HEK293 (cell line): Measurements from ENCODE around the gene COL15A1.

Source experiments
- CTCF ChIA-PET: fragments of 350-600 bp; formaldehyde crosslinking; extraction: SDS; loops from one replicate; lab custom pipeline; 2021; ENCODE audit warnings: antibody characterized with exemption; lab: Yijun Ruan, JAX
- POLR2A ChIA-PET: fragments of 300-600 bp; formaldehyde crosslinking; extraction: SDS; loops from one replicate; lab custom pipeline; 2020; ENCODE audit warnings: antibody characterized with exemption, inconsistent platforms; lab: Yijun Ruan, JAX
- H3K27ac ChIP-seq: fragments of 200-500 bp; sonication (Bioruptor generic); 2 replicates; pipeline ENCODE4 v1.5.1; 2014; ENCODE audit warnings: low read depth, low read length, control low read depth, inconsistent platforms; ENCODE audit errors: extremely low read depth
- H3K36me3 ChIP-seq, 2 experiments: fragments of 200-500 bp in 1 of 2; sonication (Bioruptor generic) in 1 of 2; 1 replicate in 1 of 2; 2 replicates in 1 of 2; pipeline ENCODE4 v1.5.1; 2014 to 2017; ENCODE audit warnings: inconsistent platforms in 2 of 2, low read length in 2 of 2; ENCODE audit not compliant: control insufficient read depth in 2 of 2, insufficient read depth in 1 of 2
- H3K4me1 ChIP-seq: fragments of 200-500 bp; sonication (Bioruptor generic); 2 replicates; pipeline ENCODE4 v1.5.1; 2014; ENCODE audit warnings: mild to moderate bottlenecking, low read length, inconsistent platforms; ENCODE audit not compliant: control insufficient read depth, insufficient read depth
- H3K4me3 ChIP-seq: 2 replicates; pipeline ENCODE4 v1.5.1; 2011; ENCODE audit warnings: low read depth, mild to moderate bottlenecking, control low read depth, low read length, moderate library complexity
- H3K9me3 ChIP-seq: fragments of 200-500 bp; sonication (Bioruptor generic); 2 replicates; pipeline ENCODE4 v1.5.1; 2014; ENCODE audit warnings: low read depth, low read length, inconsistent platforms; ENCODE audit not compliant: control insufficient read depth, insufficient read depth
- EGR2 ChIP-seq: fragments of 450-650 bp; formaldehyde crosslinking; IDR thresholded peaks from 2 replicates; pipeline ENCODE4 v1.5.1; 2016; ENCODE audit warnings: low read depth, missing biosample characterization, missing genetic modification characterization
- ZBTB8A ChIP-seq: fragments of 450-650 bp; formaldehyde crosslinking; IDR thresholded peaks from 2 replicates; pipeline ENCODE4 v1.5.1; 2016; ENCODE audit warnings: missing biosample characterization, missing genetic modification characterization
- ZFHX2 ChIP-seq: fragments of 450-650 bp; formaldehyde crosslinking; conservative IDR thresholded peaks from 2 replicates; pipeline ENCODE4 v1.5.1; 2016; ENCODE audit warnings: missing biosample characterization, missing genetic modification characterization
- ZFP69B ChIP-seq: fragments of 450-650 bp; formaldehyde crosslinking; IDR thresholded peaks from 2 replicates; pipeline ENCODE4 v1.5.1; 2016; ENCODE audit warnings: missing biosample characterization, missing genetic modification characterization
- ZNF155 ChIP-seq: fragments of 450-650 bp; formaldehyde crosslinking; IDR thresholded peaks from 2 replicates; pipeline ENCODE4 v1.5.1; 2016; ENCODE audit warnings: missing biosample characterization, missing genetic modification characterization
- ZNF214 ChIP-seq: fragments of 450-650 bp; formaldehyde crosslinking; IDR thresholded peaks from 2 replicates; pipeline ENCODE4 v1.5.1; 2017; ENCODE audit warnings: missing biosample characterization, mild to moderate bottlenecking, missing genetic modification characterization, borderline replicate concordance
- ZNF311 ChIP-seq: fragments of 450-650 bp; formaldehyde crosslinking; IDR thresholded peaks from 2 replicates; pipeline ENCODE4 v1.5.1; 2017; ENCODE audit warnings: missing biosample characterization, missing genetic modification characterization, borderline replicate concordance
- ZNF37A ChIP-seq: fragments of 450-650 bp; IDR thresholded peaks from 2 replicates; pipeline ENCODE4 v1.5.1; 2018; ENCODE audit warnings: missing biosample characterization, missing genetic modification characterization
- ZNF473 ChIP-seq: fragments of 450-650 bp; formaldehyde crosslinking; IDR thresholded peaks from 2 replicates; pipeline ENCODE4 v1.5.1; 2017; ENCODE audit warnings: missing biosample characterization, missing genetic modification characterization
- ZNF510 ChIP-seq: fragments of 450-650 bp; formaldehyde crosslinking; IDR thresholded peaks from 2 replicates; pipeline ENCODE4 v1.5.1; 2018; ENCODE audit warnings: mild to moderate bottlenecking, missing genetic modification characterization, missing biosample characterization; ENCODE audit not compliant: insufficient replicate concordance
- ZNF530 ChIP-seq: fragments of 450-650 bp; formaldehyde crosslinking; IDR thresholded peaks from 2 replicates; pipeline ENCODE4 v1.5.1; 2016; ENCODE audit warnings: low read depth, missing biosample characterization, missing genetic modification characterization
- ZNF623 ChIP-seq: fragments of 450-650 bp; formaldehyde crosslinking; IDR thresholded peaks from 2 replicates; pipeline ENCODE4 v1.5.1; 2016; ENCODE audit warnings: missing biosample characterization, missing genetic modification characterization
- ZNF777 ChIP-seq: fragments of 450-650 bp; formaldehyde crosslinking; IDR thresholded peaks from 2 replicates; pipeline ENCODE4 v1.5.1; 2017; ENCODE audit warnings: missing biosample characterization, missing genetic modification characterization, borderline replicate concordance
- ZSCAN16 ChIP-seq: fragments of 450-650 bp; formaldehyde crosslinking; IDR thresholded peaks from 2 replicates; pipeline ENCODE4 v1.5.1; 2016; ENCODE audit warnings: missing biosample characterization, missing genetic modification characterization
- TF ChIP-seq, protein P1 (sequence below): fragments of 450-650 bp; IDR thresholded peaks from 2 replicates; pipeline ENCODE4 v1.5.1; 2018; ENCODE audit warnings: missing biosample characterization, mild to moderate bottlenecking, missing genetic modification characterization
- TF ChIP-seq, protein P2 (sequence below): fragments of 450-650 bp; formaldehyde crosslinking; IDR thresholded peaks from 2 replicates; pipeline ENCODE4 v1.5.1; 2017; ENCODE audit warnings: missing biosample characterization, mild to moderate bottlenecking, missing genetic modification characterization, moderate library complexity
- TF ChIP-seq, protein P3 (sequence below): fragments of 450-650 bp; formaldehyde crosslinking; IDR thresholded peaks from 2 replicates; pipeline ENCODE4 v1.5.1; 2016; ENCODE audit warnings: missing biosample characterization, missing genetic modification characterization
- TF ChIP-seq, protein P4 (sequence below): fragments of 450-650 bp; formaldehyde crosslinking; IDR thresholded peaks from 2 replicates; pipeline ENCODE4 v1.5.1; 2016; ENCODE audit warnings: missing biosample characterization, missing genetic modification characterization
- TF ChIP-seq, protein P5 (sequence below): fragments of 450-650 bp; formaldehyde crosslinking; IDR thresholded peaks from 2 replicates; pipeline ENCODE4 v1.5.1; 2016; ENCODE audit warnings: missing biosample characterization, missing genetic modification characterization

The COL15A1 gene

DNA sequence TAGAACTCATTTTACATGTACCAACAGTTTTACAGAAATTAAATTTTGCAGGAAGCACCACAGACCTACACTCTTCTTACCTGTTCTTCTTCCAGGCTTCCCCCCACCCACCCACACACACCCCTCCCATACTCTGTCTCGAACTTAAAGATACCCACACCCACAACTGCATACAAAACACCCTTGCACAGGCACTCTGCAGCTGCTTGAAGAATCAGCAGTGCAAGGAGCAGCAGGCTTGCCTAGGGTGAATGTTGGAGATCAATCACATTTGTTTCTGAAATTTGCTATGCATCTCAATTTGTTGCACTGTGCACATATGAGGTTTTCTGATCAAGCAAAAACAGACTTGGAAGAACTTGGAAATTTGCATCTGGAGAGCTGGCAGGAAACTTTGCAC is 83.7 kb downstream of the COL15A1 start:
- POLR2A ChIA-PET, result no interaction called here
- Histone ChIP-seq H3K36me3 (no peaks in the 10 kb centered on the region), H3K9me3 (no peaks in the 10 kb centered on the region), H3K4me1 (no peaks in the 10 kb centered on the region), H3K4me3 (no peak overlapping the region), H3K27ac (no peak overlapping the region)
- TF ChIP-seq EGR2 (tag by site-specific recombination), result 0 out of 2 replicates have a peak, but pooled peaks have one; percentile 25
- no peak for TF ChIP-seq ZBTB8A (tag by site-specific recombination)
- CTCF ChIA-PET, result interaction anchor here (0.5 to 1.3 kb wide), 3 partner anchors 16 to 75 kb away, joined by 3 to 4 read pairs (median 3); no protein-coding TSS in a partner anchor

DNA sequence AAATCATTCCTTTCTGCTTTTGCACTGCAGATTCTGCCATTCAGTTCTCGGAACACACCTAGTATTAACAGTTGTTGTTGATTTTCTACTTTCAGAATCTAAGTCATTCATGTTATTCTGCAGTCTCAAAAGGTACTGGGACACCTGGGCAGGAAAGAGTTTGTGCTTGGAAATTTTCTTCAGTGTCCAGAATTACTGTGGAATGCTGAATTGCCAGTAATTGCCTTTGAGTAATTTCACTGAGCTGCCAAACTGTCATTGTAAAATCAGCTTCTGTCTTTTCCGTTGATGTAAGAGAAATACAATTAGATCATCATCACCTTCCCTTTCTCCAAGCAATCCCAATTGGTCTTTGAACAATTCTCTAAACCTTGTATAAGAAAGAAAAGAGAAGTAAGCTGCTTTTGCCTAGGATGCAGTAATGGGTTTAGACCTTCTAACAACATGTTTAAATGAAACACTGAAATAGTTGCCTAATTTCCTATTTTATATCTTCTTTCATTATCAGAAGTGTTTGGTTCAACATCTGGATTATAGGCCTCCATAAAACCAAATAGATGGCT is 85.5 kb downstream of the COL15A1 start:
- Histone ChIP-seq H3K9me3 (no peaks in the 10 kb centered on the region), H3K4me1 (no peaks in the 10 kb centered on the region), H3K36me3 (no peaks in the 10 kb centered on the region), H3K4me3 (no peak overlapping the region), H3K27ac (no peak overlapping the region)
- CTCF ChIA-PET, result interaction anchor here (0.8 kb wide), 1 partner anchor 28 kb away, joined by 3 read pairs; no protein-coding TSS in a partner anchor
- POLR2A ChIA-PET, result no interaction called here
- TF ChIP-seq ZNF530 (tag by site-specific recombination) (no peak), ZNF623 (tag by site-specific recombination) (no peak), ZNF214 (tag by site-specific recombination) (no peak), ZFHX2 (tag by site-specific recombination) (no peak), ZNF473 (tag by site-specific recombination) (no peak), ZNF311 (tag by site-specific recombination) (no peak), ZSCAN16 (no peak), ZNF510 (no peak), ZNF37A (no peak), ZFP69B (no peak), ZNF155 (tag by site-specific recombination) (no peak), ZNF777 (tag by site-specific recombination) (no peak)
- TF ChIP-seq, protein P1, sequence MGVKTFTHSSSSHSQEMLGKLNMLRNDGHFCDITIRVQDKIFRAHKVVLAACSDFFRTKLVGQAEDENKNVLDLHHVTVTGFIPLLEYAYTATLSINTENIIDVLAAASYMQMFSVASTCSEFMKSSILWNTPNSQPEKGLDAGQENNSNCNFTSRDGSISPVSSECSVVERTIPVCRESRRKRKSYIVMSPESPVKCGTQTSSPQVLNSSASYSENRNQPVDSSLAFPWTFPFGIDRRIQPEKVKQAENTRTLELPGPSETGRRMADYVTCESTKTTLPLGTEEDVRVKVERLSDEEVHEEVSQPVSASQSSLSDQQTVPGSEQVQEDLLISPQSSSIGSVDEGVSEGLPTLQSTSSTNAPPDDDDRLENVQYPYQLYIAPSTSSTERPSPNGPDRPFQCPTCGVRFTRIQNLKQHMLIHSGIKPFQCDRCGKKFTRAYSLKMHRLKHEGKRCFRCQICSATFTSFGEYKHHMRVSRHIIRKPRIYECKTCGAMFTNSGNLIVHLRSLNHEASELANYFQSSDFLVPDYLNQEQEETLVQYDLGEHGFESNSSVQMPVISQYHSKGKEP (tag by site-specific recombination), result no peak
- TF ChIP-seq, protein P2, sequence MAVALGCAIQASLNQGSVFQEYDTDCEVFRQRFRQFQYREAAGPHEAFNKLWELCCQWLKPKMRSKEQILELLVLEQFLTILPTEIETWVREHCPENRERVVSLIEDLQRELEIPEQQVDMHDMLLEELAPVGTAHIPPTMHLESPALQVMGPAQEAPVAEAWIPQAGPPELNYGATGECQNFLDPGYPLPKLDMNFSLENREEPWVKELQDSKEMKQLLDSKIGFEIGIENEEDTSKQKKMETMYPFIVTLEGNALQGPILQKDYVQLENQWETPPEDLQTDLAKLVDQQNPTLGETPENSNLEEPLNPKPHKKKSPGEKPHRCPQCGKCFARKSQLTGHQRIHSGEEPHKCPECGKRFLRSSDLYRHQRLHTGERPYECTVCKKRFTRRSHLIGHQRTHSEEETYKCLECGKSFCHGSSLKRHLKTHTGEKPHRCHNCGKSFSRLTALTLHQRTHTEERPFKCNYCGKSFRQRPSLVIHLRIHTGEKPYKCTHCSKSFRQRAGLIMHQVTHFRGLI, result no peak
- TF ChIP-seq, protein P3, sequence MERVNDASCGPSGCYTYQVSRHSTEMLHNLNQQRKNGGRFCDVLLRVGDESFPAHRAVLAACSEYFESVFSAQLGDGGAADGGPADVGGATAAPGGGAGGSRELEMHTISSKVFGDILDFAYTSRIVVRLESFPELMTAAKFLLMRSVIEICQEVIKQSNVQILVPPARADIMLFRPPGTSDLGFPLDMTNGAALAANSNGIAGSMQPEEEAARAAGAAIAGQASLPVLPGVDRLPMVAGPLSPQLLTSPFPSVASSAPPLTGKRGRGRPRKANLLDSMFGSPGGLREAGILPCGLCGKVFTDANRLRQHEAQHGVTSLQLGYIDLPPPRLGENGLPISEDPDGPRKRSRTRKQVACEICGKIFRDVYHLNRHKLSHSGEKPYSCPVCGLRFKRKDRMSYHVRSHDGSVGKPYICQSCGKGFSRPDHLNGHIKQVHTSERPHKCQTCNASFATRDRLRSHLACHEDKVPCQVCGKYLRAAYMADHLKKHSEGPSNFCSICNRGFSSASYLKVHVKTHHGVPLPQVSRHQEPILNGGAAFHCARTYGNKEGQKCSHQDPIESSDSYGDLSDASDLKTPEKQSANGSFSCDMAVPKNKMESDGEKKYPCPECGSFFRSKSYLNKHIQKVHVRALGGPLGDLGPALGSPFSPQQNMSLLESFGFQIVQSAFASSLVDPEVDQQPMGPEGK (tag by site-specific recombination), result no peak
- TF ChIP-seq, protein P4, sequence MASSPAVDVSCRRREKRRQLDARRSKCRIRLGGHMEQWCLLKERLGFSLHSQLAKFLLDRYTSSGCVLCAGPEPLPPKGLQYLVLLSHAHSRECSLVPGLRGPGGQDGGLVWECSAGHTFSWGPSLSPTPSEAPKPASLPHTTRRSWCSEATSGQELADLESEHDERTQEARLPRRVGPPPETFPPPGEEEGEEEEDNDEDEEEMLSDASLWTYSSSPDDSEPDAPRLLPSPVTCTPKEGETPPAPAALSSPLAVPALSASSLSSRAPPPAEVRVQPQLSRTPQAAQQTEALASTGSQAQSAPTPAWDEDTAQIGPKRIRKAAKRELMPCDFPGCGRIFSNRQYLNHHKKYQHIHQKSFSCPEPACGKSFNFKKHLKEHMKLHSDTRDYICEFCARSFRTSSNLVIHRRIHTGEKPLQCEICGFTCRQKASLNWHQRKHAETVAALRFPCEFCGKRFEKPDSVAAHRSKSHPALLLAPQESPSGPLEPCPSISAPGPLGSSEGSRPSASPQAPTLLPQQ (tag by site-specific recombination), result no peak
- TF ChIP-seq, protein P5, sequence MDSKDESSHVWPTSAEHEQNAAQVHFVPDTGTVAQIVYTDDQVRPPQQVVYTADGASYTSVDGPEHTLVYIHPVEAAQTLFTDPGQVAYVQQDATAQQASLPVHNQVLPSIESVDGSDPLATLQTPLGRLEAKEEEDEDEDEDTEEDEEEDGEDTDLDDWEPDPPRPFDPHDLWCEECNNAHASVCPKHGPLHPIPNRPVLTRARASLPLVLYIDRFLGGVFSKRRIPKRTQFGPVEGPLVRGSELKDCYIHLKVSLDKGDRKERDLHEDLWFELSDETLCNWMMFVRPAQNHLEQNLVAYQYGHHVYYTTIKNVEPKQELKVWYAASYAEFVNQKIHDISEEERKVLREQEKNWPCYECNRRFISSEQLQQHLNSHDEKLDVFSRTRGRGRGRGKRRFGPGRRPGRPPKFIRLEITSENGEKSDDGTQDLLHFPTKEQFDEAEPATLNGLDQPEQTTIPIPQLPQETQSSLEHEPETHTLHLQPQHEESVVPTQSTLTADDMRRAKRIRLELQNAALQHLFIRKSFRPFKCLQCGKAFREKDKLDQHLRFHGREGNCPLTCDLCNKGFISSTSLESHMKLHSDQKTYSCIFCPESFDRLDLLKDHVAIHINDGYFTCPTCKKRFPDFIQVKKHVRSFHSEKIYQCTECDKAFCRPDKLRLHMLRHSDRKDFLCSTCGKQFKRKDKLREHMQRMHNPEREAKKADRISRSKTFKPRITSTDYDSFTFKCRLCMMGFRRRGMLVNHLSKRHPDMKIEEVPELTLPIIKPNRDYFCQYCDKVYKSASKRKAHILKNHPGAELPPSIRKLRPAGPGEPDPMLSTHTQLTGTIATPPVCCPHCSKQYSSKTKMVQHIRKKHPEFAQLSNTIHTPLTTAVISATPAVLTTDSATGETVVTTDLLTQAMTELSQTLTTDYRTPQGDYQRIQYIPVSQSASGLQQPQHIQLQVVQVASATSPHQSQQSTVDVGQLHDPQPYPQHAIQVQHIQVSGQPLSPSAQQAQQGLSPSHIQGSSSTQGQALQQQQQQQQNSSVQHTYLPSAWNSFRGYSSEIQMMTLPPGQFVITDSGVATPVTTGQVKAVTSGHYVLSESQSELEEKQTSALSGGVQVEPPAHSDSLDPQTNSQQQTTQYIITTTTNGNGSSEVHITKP (tag by site-specific recombination), result no peak
